Gastrocnemius medialis (tissue), 4 donors: ENCODE data around the gene PIP4K2A.

Source experiments
- POLR2A ChIP-seq, 2 donors: fragments of 450-650 bp; IDR thresholded peaks; one replicate each; pipeline ENCODE4 v1.6.1; 2017; ENCODE audit warnings: antibody characterized with exemption in 2 of 2, mild to moderate bottlenecking in 2 of 2, moderate library complexity in 2 of 2
- TF ChIP-seq, protein P1 (sequence below), 5 experiments: fragments of 450-650 bp in 3 of 5; fragments of 200-600 bp in 2 of 5; sonication (generic) in 2 of 5; IDR thresholded peaks in 4 of 5; conservative IDR thresholded peaks in 1 of 5; 1 replicate in 4 of 5; 2 replicates in 1 of 5; pipeline ENCODE4 v1.5.1; 2016 to 2019; ENCODE audit warnings: antibody characterized with exemption in 5 of 5, mild to moderate bottlenecking in 3 of 5, moderate library complexity in 3 of 5

- TF ChIP-seq, protein P1, sequence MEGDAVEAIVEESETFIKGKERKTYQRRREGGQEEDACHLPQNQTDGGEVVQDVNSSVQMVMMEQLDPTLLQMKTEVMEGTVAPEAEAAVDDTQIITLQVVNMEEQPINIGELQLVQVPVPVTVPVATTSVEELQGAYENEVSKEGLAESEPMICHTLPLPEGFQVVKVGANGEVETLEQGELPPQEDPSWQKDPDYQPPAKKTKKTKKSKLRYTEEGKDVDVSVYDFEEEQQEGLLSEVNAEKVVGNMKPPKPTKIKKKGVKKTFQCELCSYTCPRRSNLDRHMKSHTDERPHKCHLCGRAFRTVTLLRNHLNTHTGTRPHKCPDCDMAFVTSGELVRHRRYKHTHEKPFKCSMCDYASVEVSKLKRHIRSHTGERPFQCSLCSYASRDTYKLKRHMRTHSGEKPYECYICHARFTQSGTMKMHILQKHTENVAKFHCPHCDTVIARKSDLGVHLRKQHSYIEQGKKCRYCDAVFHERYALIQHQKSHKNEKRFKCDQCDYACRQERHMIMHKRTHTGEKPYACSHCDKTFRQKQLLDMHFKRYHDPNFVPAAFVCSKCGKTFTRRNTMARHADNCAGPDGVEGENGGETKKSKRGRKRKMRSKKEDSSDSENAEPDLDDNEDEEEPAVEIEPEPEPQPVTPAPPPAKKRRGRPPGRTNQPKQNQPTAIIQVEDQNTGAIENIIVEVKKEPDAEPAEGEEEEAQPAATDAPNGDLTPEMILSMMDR (IDR thresholded peaks at IDR 0.05 in 4 of 5, conservative IDR thresholded peaks at IDR 0.05 in 1 of 5) = no peak
- no peak for TF ChIP-seq POLR2A (IDR thresholded peaks at IDR 0.05)
Observed at GRCh38 chr10:22723343-22723779, 9.0 kb upstream of the PIP4K2A start.
